Activated T-cell treated with anti-CD3 and anti-CD28 coated beads for 24 hours (primary cell): ENCODE results near the gene ASB7.

Experiments
- DNase-seq: peaks from one replicate; pipeline ENCODE4 v3.0.0-alpha.2; 2020; ENCODE audit warnings: low read depth

Gene ASB7

DNA sequence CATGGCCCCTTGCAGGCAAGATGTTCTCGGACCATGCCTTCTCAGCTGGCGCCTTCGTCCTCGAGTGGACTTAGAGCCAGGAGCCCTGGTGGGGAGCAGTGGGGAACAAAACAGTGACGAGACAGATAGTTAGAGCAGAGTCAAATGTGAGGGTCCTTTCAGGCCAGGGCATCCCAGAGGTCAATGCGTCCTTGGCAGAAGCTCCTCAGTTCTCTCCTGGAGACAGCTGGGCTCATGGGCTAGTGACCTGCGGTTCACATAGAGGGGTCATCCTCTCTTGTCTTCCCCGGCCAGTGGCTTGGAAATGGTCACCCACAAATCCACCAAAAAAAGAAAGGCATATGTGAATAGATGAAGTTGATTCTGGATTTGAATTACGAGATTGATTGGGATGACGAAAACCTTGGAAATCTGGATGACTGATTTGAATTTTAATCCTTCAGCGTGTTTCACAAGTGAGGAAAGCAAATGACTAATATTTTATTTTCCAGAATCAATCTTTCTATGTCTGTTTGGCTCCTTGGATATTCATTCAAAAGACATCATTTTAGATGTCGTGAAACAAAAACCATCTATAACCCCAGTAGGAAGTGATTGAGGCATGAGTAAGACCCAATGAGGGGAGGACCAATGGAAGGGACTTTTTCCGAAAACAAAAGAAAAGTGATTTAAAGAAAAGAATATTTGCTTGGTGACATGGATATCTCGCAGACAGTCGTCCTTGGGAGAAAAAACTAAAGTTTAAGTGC, 84.5 kb downstream of the ASB7 start:
- no peak for DNase-seq

DNA sequence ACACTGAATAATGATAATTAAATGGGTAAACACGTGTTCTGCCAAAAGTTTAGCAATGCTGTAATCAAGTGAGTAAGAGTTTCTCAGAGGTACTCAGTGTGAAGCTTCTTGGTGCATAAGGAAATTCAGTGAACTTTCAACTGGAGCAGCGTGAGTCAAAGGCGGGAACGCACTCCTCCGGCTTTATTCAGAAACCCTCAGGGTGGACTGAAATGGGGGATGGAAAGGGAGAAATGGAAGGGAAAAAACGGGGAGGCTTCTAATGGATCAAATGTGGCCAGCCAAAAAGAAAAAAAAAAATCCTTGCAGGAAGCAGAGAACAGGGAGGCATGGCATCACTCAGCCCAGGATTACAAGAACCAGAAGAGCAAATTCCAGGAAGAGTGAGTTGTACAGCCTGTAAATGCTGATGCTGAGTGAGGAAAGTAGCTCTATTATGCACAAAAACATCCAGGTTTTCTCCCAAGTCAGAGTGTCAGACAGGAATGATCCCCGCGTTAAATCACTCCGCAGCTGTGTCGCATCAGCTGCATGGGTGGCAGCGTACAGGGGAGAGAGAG, 85.3 kb downstream of the ASB7 start:
- DNase-seq, result no peak

- no peak for DNase-seq
Observed at GRCh38 chr15:100688549-100689120, 86.2 kb downstream of the ASB7 start.

GRCh38 chr15:100689131-100689899, 86.9 kb downstream of the ASB7 start:
- no peak for DNase-seq

GRCh38 chr15:100690032-100690794, 87.8 kb downstream of the ASB7 start:
- no peak for DNase-seq

GRCh38 chr15:100690795-100691158, 88.4 kb downstream of the ASB7 start:
- DNase-seq, result no peak

GRCh38 chr15:100691321-100691720, 88.9 kb downstream of the ASB7 start:
- no peak for DNase-seq

DNA sequence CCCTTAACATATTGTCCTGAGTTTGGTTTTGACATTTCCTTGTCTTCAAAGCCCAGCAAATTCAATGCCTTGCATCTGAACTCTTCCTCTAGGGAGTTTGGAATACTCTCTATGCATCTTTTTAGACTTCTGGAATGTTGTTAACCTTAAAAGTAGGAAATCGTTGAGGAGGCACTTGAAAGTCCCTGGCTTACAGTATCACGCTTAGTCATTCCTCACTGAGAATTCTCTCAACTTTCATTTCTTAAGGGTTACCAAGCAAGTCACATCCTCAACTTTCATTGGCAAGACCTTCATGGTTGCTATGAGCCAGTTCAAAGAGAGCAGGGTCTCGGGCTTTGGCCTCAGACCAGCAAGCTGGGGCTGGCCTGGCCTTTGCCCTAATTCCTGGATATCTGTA, 89.9 kb downstream of the ASB7 start:
- DNase-seq, result no peak

GRCh38 chr15:100692671-100693070, 90.3 kb downstream of the ASB7 start:
- DNase-seq, result no peak

DNA sequence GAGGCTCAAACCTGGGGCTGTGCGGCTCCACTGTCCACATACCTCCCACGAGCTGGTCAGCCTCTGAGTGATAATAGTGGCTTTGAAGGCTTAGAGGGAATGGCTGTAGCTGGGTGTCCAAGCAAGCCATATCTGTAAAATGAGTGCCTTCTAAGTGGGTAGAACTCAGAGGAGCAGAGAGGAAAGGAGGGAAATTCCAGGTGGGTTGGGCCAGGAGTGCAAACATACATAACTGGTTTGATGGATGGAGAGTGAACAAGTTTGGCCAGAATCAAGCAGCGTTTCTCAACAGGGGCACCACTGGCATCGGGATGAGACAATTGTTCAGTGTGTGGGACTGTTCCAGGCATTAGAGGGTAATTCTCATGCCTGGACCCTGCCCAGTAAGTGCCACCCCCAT, 91.1 kb downstream of the ASB7 start:
- DNase-seq, result no peak

DNA sequence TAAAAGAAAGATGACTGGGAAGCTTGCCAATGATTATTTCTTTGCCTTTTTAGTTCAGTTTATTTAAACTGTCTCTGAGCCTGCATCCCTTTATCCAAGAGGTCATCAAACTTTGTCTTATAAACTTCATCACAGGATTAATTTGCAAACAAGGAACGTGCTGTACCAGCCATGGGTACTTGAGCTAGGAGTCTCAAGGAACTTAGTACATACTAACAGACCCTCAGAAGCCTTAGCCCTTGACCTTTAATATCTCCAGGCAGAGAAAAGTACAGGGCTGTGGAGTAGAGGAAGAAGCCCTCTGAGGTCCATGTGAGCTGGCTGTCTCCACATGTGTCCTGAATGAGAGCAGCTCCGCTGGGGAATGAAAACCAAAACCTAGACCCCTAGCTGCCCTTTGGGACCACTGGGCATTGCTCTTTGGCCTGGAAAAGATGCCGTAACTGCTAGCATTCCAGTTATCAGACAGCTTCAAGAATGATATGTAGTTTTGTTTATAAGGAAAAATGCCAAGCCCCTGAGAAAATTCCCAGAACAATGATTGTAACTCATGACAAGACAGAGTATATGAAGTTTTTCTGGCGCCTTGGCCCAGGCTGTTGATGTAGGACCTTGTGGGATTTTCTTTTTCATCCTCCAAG, 92.1 kb downstream of the ASB7 start:
- no peak for DNase-seq

- no peak for DNase-seq
Observed at GRCh38 chr15:100695048-100695447, 92.7 kb downstream of the ASB7 start.

- DNase-seq, result no peak
Observed at GRCh38 chr15:100696452-100696851, 94.1 kb downstream of the ASB7 start.
